ENCODE measurements around the gene PAXX.

PAXX gene

GRCh38 chr9:136982232-136983051 is 9.8 kb upstream of the PAXX start, which contains the start of gene LCNL1:
Gene LCNL1 (plus strand): TSS chr9:136982993. CDS start chr9:136983587, 594 bp downstream.
- DNase-seq (ENCODE audit: low read depth, low spot score): no peak

- no peak for DNase-seq (ENCODE audit: low read depth, low spot score)
Observed at GRCh38 chr9:136983167-136983566, 9.1 kb upstream of the PAXX start.

GRCh38 chr9:136983656-136984314 is 8.4 kb upstream of the PAXX start:
- DNase-seq (ENCODE audit: low read depth, low spot score): no peak

GRCh38 chr9:136984464-136985026 is 7.7 kb upstream of the PAXX start:
- no peak for DNase-seq (ENCODE audit: low read depth, low spot score)

- DNase-seq (ENCODE audit: low read depth, low spot score): no peak
Observed at GRCh38 chr9:136985027-136985602, 7.1 kb upstream of the PAXX start.

- DNase-seq (ENCODE audit: low read depth, low spot score): no peak
Observed at GRCh38 chr9:136985853-136986252, 6.4 kb upstream of the PAXX start.

GRCh38 chr9:136988872-136989271 is 3.4 kb upstream of the PAXX start:
- DNase-seq (ENCODE audit: low read depth, low spot score): no peak

GRCh38 chr9:136990242-136990911 is 1.8 kb upstream of the PAXX start:
- no peak for DNase-seq (ENCODE audit: low read depth, low spot score)

- no peak for DNase-seq (ENCODE audit: low read depth, low spot score)
Observed at GRCh38 chr9:136992819-136993369, 672 bp downstream of the PAXX start.

- DNase-seq (ENCODE audit: low read depth, low spot score): no peak
Observed at GRCh38 chr9:136994180-136994887, 2.1 kb downstream of the PAXX start.

GRCh38 chr9:136994888-136995230 is 2.6 kb downstream of the PAXX start:
- no peak for DNase-seq (ENCODE audit: low read depth, low spot score)

GRCh38 chr9:136995362-136995761 is 3.1 kb downstream of the PAXX start:
- no peak for DNase-seq (ENCODE audit: low read depth, low spot score)

GRCh38 chr9:136995772-136996311 is 3.6 kb downstream of the PAXX start:
- no peak for DNase-seq (ENCODE audit: low read depth, low spot score)

- DNase-seq (ENCODE audit: low read depth, low spot score): no peak
Observed at GRCh38 chr9:136996361-136997292, 4.4 kb downstream of the PAXX start, which contains the start of gene CLIC3. Gene CLIC3 (minus strand): TSS chr9:136996568. CDS start chr9:136996543, 25 bp downstream.

GRCh38 chr9:136997371-136997770 is 5.1 kb downstream of the PAXX start:
- DNase-seq (ENCODE audit: low read depth, low spot score): no peak

- no peak for DNase-seq (ENCODE audit: low read depth, low spot score)
Observed at GRCh38 chr9:136997830-136998234, 5.6 kb downstream of the PAXX start.

GRCh38 chr9:137000177-137000930 is 8.1 kb downstream of the PAXX start:
- DNase-seq (ENCODE audit: low read depth, low spot score): no peak

- DNase-seq (ENCODE audit: low read depth, low spot score): no peak
Observed at GRCh38 chr9:137001857-137002645, 9.8 kb downstream of the PAXX start.

Measured in iPS DF 19.7 (cell line).